Urothelium cell line (cell line): ENCODE results near the gene NEK6.

Source experiments
- DNase-seq: peaks from one replicate; pipeline ENCODE4 v3.0.0; 2011; ENCODE audit warnings: low spot score, mixed read lengths
- FAIRE-seq: peaks from 2 replicates; lab custom pipeline; 2011; peaks lifted over from hg19 to GRCh38; lab: Jason Lieb, UNC

NEK6 gene

GRCh38 chr9:124335320-124335707 is 77.6 kb downstream of the NEK6 start:
- DNase-seq (no peak), FAIRE-seq (no peak)

DNA sequence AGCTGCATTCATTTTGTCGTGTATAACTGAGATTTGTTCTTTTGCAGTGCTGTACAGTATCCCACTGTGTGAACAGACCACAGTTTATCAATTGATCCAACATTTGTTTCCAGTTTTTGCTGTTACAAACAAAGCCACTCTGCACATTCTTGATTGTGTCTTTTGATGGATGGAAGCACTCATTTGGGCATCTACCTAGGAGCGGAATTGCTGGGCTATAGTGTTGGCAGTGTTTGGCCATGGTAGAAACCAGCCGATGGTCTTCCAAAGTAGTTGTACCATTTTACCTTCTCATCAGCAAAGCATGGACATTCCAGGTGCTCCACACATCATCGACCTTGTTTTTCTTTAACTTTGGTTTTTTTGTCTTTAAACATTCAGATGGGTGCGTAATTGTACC is 79.8 kb downstream of the NEK6 start:
- FAIRE-seq, result no peak

DNA sequence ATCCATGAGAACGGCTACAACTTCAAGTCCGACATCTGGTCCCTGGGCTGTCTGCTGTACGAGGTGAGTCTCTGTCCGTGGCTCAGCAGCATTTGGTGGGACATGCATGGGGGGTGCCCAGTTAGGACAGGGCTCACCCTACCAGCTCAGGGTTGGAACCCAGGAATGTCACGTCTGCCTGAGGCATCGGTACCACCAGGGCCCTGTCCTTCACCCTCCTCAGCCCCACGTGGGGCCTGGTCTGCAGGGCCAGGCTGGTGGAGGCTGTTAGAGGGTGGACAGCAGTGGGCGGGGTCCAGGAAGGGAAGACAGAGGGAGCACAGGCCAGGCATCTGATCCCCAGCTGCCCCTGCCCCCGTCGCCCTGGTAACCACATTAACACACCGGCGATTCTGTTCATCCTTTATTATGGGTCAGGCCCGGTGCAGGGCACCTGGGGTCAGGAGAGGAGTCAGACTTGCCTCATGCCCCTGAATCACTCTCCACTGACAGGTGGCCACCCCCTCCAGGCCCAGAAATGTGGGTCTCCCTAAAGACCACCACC is 81.9 kb downstream of the NEK6 start:
- FAIRE-seq, result no peak
- DNase-seq, result no peak

More for the DNA sequence above, 79.8 kb downstream of the NEK6 start:
- no peak for DNase-seq

- FAIRE-seq (no peak), DNase-seq (no peak)
Observed at GRCh38 chr9:124340219-124341069, 82.7 kb downstream of the NEK6 start.

GRCh38 chr9:124341455-124342170 is 83.9 kb downstream of the NEK6 start:
- DNase-seq (no peak), FAIRE-seq (no peak)

- no peak for FAIRE-seq
- no peak for DNase-seq
Observed at GRCh38 chr9:124342402-124342775, 84.6 kb downstream of the NEK6 start.

DNA sequence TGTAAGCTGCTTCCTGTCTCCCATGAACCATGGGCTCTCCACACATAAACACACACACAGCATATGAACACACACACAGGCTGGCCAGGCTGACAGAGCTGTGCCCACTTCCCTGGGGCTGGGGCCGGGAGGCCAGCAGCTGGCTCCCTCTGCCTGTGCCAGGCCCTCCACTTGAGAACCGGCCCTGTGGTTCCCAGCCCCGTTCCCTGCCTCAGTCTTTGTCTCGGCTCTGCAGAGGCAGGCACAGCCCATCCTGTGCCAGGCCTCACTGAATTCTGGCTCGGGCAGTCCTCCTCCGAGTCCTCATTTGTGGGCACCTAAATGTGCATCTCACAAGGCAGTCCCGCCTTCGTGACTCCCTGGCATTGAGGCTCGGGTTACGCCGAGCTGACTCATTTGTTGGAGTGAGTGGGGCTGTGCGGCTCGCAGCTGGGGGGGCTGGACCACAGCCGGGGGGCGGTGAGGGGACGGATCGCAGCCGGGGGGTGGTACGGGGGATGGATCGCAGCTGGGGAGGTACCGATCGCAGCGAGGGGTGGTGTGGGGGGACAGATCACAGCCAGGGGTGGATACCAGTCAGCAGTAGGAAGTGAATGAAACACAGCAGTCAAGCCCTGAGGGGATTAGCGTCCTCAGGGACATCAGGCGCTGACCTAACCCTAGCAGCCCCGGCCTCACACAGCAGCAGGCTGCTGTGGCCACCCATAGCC is 85.2 kb downstream of the NEK6 start:
- DNase-seq (peak; percentile 71), FAIRE-seq (peak; percentile 74)

DNA sequence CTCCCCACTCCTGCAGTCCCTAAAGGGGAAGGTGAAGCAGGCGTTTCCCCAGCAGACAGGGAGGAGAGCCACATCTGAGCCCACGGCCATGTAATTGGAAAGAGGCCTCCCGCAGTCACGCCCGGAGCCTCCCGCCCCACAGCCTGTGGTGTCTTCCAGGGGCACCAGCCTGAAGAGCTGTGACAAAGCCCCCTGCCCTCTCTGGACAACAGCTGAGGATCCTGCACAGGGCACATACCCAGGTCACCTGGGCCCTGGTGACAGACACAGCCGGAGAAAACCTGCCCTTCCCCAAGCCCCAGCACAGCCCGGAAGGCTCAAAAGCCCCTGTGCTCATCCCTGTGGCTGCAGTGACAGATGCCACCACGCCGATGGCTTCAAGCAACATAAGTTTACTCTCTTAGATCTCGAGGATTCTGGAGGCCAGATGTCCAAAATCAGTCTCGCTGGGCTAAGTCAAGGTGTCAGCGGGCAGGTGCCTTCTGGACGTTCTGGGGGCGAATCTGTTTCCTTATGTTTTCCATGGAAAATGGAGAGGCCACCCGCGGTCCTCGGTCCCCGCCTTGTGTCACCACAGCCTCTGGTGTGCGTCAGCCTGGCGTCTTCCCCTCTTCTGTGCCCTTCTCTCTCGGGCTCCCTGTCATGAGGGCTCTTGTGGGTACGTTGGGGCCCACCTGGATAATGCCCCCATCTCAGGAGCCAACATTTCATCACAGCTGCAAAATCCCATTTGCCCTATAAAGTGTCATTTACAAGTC is 86.0 kb downstream of the NEK6 start:
- DNase-seq (no peak), FAIRE-seq (no peak)

DNA sequence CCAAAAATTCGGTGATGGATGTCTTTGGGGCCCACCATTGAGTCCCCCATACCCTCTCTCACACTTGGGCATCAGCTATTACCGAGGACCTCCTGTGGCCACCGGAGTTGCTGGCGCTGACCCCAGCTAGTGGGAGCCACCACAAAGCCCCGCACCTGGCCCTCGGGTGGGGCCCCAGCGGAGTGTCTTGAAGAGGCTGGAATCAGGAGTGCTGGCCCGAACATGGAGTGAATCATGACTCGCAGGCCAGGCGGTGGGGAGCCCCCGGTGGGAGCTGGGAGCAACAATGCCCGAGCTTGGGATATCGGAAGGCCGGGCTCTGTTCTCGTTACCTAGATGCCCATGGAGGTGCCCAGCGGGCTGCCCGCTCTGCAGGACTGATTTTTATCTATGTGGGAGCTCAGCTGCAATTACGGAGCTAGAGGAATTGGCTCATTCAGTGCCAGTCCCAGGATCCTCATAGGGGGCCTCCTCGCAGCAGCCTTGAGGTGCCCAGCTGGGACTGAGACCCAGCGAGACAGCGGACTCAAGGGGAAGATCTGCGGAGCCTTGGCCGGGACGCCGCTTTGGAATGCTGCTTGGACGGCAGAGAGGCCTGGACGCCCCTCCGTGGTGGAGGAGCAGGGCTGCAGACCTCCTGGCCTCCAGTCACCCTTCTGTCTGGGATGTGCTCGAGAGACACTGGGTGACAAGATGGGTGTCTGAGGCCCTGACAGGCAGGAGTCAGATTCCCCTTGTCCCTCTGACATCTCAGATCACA is 86.7 kb downstream of the NEK6 start:
- FAIRE-seq, result no peak
- no peak for DNase-seq

DNA sequence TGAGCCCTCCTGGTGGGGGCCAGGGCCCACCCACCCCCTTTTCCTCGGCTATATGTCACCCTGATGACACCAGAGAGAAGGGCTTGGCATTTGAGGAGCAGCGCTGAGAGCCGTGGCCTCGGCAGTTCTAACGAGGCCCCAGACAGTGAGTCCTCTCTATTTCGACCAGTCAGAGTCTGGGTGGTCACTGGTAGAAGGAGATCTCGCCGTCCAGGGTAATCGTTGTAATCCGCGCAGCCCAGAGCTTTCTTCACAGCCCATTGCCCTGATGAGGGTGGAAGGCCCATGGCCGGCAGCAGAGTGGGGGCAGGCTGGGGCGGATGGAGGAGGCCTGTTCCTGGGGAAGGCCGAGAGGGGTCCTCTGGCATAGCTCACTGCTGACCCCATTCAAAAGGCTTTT is 87.3 kb downstream of the NEK6 start:
- DNase-seq, result no peak
- FAIRE-seq, result no peak

DNA sequence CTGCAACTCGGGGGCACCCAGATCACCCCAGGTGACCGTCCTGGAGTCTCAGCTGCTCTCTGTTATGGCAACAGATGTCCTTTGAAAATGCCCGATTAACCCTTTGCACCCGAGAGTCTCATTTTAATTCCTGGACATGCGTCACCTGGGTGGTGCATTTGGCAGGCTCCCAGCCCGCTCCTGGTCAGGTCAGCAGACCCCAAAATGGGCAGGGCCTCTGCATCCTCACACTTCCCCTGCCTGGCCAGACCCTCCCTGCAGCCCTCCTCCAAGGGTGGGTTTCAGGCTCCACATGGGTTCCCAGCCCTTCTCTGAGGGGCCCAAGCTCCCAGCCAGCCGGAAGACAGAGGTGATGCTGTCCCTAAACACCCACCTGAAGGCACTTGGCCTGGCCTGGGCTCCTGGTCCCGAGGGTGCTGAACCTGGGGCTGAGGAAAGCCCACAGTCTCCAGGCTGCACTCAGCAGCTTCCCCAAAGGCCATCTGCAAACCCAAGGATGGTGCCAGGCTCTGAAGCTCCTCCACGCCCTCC is 88.1 kb downstream of the NEK6 start:
- FAIRE-seq (no peak), DNase-seq (no peak)

GRCh38 chr9:124346347-124347163 is 88.8 kb downstream of the NEK6 start:
- no peak for FAIRE-seq
- no peak for DNase-seq

DNA sequence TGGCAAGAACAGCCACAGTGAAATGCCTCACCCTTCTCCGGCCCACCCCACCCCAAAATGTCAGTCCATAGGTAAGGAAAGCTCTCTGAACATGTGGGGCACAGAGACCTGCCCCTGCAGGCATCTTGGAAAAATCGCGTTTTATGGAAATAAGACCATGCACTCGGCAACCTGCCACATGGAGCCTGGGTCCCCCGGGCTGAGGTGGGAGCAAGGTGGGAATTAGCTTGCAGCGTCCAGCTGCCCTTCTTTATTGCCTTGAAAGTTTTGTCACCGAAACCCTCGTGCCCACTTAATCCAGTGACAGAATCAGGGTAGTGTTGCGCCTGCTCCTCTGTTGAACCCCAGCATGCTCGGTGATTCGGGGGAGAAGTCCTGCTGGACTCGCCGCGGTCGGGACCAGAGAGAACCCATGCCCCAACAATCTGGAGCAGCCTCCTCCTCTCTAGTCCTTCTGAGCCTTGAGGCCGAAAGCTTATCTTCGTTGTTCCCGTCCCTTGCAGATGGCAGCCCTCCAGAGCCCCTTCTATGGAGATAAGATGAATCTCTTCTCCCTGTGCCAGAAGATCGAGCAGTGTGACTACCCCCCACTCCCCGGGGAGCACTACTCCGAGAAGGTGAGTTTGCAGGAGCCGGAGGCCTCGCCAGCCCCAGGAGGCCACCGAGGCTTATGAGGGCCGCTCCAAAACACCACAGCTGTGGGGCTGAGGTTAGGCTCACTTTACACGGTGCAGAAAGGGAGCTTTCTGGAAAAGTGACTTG is 89.6 kb downstream of the NEK6 start:
- no peak for FAIRE-seq

DNA sequence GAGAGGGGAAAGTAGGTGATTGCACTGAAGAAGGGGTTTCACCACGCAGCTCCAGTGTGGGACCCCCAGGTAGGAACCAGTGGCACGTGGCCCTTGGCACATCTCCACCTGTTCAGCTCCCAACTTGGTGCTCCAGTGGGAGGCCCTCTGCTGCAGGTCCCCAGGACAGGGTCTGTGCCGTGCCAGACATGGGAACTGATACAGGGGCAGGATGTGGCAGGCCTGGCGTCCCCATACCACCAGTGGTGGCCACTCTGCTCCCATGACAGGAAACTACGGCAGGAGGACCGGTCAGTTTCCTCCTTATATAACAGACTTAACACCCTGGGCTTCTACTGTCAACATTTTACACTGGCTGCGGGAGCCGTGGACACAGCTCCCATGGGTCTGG is 90.2 kb downstream of the NEK6 start:
- DNase-seq (no peak), FAIRE-seq (no peak)

More for the DNA sequence above, 89.6 kb downstream of the NEK6 start:
- DNase-seq, result no peak

DNA sequence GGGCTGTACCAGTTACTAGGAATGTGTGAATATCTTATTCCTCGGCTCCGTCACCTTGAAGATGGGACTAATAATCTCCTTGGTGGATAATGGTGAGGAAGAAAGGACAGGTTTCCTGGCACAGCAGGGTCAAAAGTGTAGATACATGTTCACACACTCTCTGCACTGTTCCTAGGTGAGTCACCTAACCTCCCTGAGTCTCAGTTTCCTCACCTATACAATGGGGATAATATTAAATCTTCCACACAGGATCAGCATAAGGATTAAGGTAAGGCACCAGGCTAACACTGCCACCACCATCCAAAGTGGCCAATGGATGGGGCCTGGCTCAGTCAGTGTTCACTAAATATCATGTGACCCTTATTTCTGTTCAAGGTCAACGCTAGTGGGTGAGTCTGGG is 90.6 kb downstream of the NEK6 start:
- no peak for DNase-seq
- FAIRE-seq, result no peak

DNA sequence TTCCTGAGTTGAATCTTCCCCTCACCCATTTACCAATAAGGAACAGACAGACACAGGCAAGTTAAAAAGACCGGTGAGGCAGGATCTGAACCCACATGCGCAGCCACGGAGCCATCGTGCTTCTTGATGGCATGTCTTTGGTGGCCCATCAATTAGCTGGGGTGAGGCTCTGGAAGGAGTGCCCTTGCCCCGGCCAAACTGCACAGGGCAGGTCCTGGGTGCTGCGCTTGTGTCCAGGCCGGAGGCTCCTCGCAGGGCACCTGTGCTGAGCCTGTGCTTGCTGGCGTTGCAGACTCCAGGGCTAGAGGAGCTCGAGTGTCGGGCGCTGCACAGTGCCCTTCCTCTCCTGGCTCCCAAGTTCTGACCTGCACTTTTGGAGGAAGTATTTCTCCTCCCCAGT is 91.1 kb downstream of the NEK6 start:
- no peak for DNase-seq
- FAIRE-seq, result no peak

- DNase-seq (no peak), FAIRE-seq (no peak)
Observed at GRCh38 chr9:124349267-124349666, 91.5 kb downstream of the NEK6 start.
